Thymus (tissue), 14 donors: ENCODE results near the gene ZNF738. TPM values are rescaled to one million over a fixed set of nuclear protein-coding genes. Genes with fewer than 3 reads are reported as not detected.
"Not testable (repeated sequence)": the region's sequence is repeated elsewhere in the genome, so short reads cannot be mapped to it uniquely, and the experiment has no call there.

Experiments used
- DNase-seq, 9 donors: peaks; one replicate each; pipeline ENCODE4 v3.0.0-alpha.2; 2013; ENCODE audit warnings: low spot score in 9 of 9, low read depth in 6 of 9, missing footprints in 1 of 9
- H3K27ac ChIP-seq, 2 donors: one replicate each; pipeline ENCODE4 v1.5.1; 2013; ENCODE audit warnings: control low read depth in 1 of 2, low read depth in 1 of 2, low read length in 1 of 2, mild to moderate bottlenecking in 1 of 2, moderate library complexity in 1 of 2
- H3K27me3 ChIP-seq, 2 donors: one replicate each; pipeline ENCODE4 v1.5.1; 2013; ENCODE audit warnings: low read length in 1 of 2; ENCODE audit not compliant: control insufficient read depth in 2 of 2, insufficient read depth in 1 of 2
- H3K36me3 ChIP-seq, 2 donors: one replicate each; pipeline ENCODE4 v1.5.1; 2013; ENCODE audit warnings: low read length in 1 of 2, mild to moderate bottlenecking in 1 of 2, moderate library complexity in 1 of 2; ENCODE audit not compliant: control insufficient read depth in 2 of 2, insufficient read depth in 2 of 2
- H3K4me1 ChIP-seq, 2 donors: one replicate each; pipeline ENCODE4 v1.5.1; 2013; ENCODE audit warnings: low read length in 2 of 2; ENCODE audit not compliant: control insufficient read depth in 2 of 2, insufficient read depth in 2 of 2
- H3K4me3 ChIP-seq, 2 donors: one replicate each; pipeline ENCODE4 v1.5.1; 2013; ENCODE audit warnings: low read length in 2 of 2, control low read depth in 1 of 2, mild to moderate bottlenecking in 1 of 2
- H3K9me3 ChIP-seq, 2 donors: one replicate each; pipeline ENCODE4 v1.5.1; 2013; ENCODE audit warnings: low read length in 1 of 2, mild to moderate bottlenecking in 1 of 2; ENCODE audit not compliant: control insufficient read depth in 2 of 2, insufficient read depth in 1 of 2
- WGBS: extraction: QIAGEN DNeasy Blood & Tissue Kit; methylation state at CpG from one replicate; pipeline ENCODE4 v1.1.7; 2013; 5-methylcytosine and 5-hydroxymethylcytosine counted together
- long read RNA-seq, 10 donors: transcript quantifications; one replicate each; lab custom pipeline, GENCODE V29; 2026
- polyA plus RNA-seq: library from polyadenylated mRNA; stranded (reverse); fragments of 200-250 nt; gene quantifications from one replicate; pipeline ENCODE4 v1.2.3, GENCODE V29; 2013
- total RNA-seq: library from RNA; stranded (reverse); fragments of 120-200 nt; gene quantifications from one replicate; pipeline ENCODE4 v1.2.4, GENCODE V29; 2013
- donor health status: healthy.

ZNF738 gene
- total RNA-seq = 16.1 TPM
- 7.3 TPM for polyA plus RNA-seq
- long read RNA-seq, donor 1, partial matches to known transcripts = 0 of 1 reads
- long read RNA-seq, donor 1, other reads (novel, unspliced or antisense) = 0 of 1 reads
- long read RNA-seq, donor 2, partial matches to known transcripts = 82 of 88 reads
- long read RNA-seq, donor 2, other reads (novel, unspliced or antisense) = 0 of 88 reads
- long read RNA-seq, donor 3, partial matches to known transcripts = 27 of 31 reads
- long read RNA-seq, donor 3, other reads (novel, unspliced or antisense) = 0 of 31 reads
- long read RNA-seq, donor 4, partial matches to known transcripts = 0 of 4 reads
- long read RNA-seq, donor 4, other reads (novel, unspliced or antisense) = 0 of 4 reads
- long read RNA-seq, donor 5, transcript ZNF738-202 (5 exons, 1,142 nt) = major isoform, 15 of 50 reads
- long read RNA-seq, donor 5, partial matches to known transcripts = 32 of 50 reads
- long read RNA-seq, donor 5, other reads (novel, unspliced or antisense) = 0 of 50 reads
- long read RNA-seq, donor 6, partial matches to known transcripts = 0 of 5 reads
- long read RNA-seq, donor 6, other reads (novel, unspliced or antisense) = 0 of 5 reads
- long read RNA-seq, donor 7, transcript ZNF738-202 (5 exons, 1,142 nt) = major isoform, 8 of 19 reads
- long read RNA-seq, donor 7, partial matches to known transcripts = 9 of 19 reads
- long read RNA-seq, donor 7, other reads (novel, unspliced or antisense) = 0 of 19 reads
- long read RNA-seq, donor 8, partial matches to known transcripts = 0 of 1 reads
- long read RNA-seq, donor 8, other reads (novel, unspliced or antisense) = 0 of 1 reads
- long read RNA-seq, donor 9, partial matches to known transcripts = 15 of 23 reads
- long read RNA-seq, donor 9, other reads (novel, unspliced or antisense) = 6 of 23 reads
- long read RNA-seq, donor 10, partial matches to known transcripts = 0 of 7 reads
- long read RNA-seq, donor 10, other reads (novel, unspliced or antisense) = 0 of 7 reads

DNA sequence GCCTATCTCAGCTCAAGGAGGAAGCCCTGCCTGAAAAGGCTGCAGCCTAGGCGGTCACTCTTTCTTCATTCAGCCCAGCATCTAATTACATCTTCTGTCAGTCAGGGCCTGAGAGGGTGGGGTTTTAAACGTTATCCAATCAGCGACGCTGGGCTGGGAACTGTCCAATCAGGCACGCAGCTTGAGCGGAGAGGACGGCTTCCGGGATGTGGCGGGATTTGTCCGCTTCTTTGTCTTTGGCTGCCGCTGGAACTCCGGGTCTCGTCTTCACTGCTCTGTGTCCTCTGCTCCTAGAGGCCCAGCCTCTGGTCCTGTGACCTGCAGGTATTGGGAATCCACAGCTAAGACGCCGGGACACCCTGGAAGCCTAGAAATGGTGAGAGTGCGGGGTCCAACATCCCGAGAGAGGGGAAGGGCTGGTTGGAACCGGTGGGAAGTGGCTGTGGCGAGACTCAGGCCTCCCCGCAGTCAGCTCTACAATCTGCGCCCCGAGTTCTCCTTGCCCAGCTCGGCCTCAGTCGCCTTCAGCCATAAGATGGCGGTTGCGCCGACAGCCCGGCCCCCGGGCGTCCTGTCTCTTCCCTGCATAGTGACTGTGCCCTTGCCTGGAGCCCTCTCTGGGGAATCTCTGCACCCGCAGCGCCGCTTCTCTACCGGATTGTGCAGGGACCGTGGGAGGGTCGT lies at the start of gene ZNF738:
TSS of gene ZNF738 (plus strand) at position 233 of the 684 bp plus-strand sequence. CDS start at position 374, 141 bp downstream.
- Histone ChIP-seq H3K9me3 (peaks cover 2 to 6% of the 10 kb centered on the region in 2 donors), H3K27me3 (no peaks in the 10 kb centered on the region), H3K27ac (peak within 1 kb of the TSS; percentile 87 to 88), H3K4me1 (no peaks in the 10 kb centered on the region), H3K4me3 (peak within 1 kb of the TSS; percentile 67 to 82), H3K36me3 (peaks cover 10 to 13% of the 10 kb centered on the region in 2 donors)
- peak; percentile 74 to 93 (median 86) for DNase-seq
- under 1% methylated on average over 36 of the region's 36 CpGs for WGBS

DNA sequence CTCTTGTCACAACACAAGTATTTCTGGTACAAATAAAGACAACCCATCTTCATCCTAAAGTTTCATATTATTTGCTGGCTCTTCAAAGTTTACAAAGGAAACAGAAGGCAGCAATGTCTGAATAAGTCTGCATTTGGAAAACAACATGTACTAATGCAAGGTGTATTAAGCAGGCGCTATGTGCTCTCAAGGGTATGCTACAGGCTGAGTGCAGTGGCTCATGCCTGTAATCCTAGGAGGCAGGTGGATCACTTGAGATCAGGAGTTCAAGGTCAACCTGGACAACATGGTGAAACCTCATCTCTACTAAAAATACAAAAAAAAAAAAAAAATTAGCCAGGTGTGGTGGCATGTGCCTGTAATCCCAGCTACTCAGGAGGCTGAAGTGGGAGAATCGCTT lies 46.0 kb upstream of the ZNF738 start:
- H3K4me3 ChIP-seq, H3K36me3 ChIP-seq, H3K27ac ChIP-seq, H3K4me1 ChIP-seq, H3K27me3 ChIP-seq, H3K9me3 ChIP-seq, DNase-seq: not testable (repeated sequence)
- WGBS = over 99% methylated on average over 2 of the region's 2 CpGs

DNA sequence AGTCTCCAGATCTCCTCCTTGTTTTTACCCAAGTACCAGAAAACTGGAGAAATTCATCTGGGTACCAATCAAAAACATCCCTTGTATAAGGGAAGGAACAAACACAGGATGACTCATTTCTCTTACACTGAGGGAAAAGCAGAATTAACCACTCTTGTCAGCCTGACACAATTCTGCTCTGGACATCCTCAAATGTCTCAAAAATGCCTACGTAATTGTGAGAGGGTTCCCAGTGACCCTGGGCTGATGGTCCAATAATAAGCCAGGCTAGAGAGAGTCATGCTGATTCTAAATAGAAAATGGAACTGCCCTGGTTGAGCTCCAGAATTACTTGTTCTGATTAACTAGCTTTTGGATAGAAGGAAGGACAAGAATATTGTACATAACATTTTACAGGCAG lies 44.1 kb upstream of the ZNF738 start:
- no peaks in the 10 kb centered on the region for H3K27me3 ChIP-seq
- WGBS = 96% methylated on average over 1 of the region's 1 CpG
- DNase-seq = no peak
- peaks cover 2 to 3% of the 10 kb centered on the region in 2 donors for H3K36me3 ChIP-seq
- no peaks in the 10 kb centered on the region for H3K9me3 ChIP-seq
- H3K4me1 ChIP-seq = no peaks in the 10 kb centered on the region
- H3K4me3 ChIP-seq = no peak overlapping the region
- H3K27ac ChIP-seq = no peak overlapping the region

DNA sequence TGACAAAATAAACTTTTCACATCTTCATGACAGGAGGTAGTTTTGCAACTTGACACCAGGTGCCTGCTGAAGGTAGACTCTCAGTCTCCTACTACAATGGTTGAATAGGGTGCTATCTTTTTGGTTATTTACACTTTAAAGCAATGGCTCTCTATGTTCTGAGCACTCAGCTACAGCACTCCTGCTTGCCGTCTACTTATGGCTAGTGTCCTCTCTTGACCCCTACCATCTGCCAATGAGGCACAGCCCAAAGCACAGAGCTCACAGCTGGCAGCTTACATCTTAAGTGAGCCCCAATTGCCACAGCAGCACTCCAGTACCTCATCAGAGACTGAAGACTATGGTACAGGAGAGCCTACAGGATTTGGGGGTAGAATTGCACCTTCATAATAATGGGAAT lies 41.0 kb upstream of the ZNF738 start:
- WGBS = 100% methylated on average over 1 of the region's 1 CpG
- H3K36me3 ChIP-seq = peaks cover 0 to 2% of the 10 kb centered on the region in 2 donors
- H3K4me3 ChIP-seq = no peak overlapping the region
- no peaks in the 10 kb centered on the region for H3K4me1 ChIP-seq
- no peaks in the 10 kb centered on the region for H3K9me3 ChIP-seq
- no peak for DNase-seq
- no peaks in the 10 kb centered on the region for H3K27me3 ChIP-seq
- H3K27ac ChIP-seq = no peak overlapping the region

DNA sequence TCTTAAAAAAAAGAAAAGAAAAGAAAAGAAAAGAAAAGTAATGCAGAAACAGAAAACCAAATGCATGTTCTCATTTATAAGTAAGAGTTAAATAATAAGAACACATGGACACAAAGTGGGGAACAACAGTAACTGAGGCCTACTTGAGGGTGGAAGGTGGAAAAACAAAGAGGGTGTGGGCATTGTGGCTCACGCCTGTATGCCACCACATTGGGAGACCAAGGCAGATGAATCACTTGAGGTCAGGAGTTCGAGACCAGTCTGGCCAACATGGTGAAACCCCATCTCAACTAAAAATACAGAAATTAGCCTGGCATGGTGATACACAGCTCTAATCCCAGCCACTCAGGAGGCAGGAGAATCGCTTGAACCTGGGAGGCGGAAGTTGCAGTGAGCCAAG lies 37.7 kb upstream of the ZNF738 start:
- Histone ChIP-seq H3K4me3 (no peak overlapping the region), H3K9me3 (peaks cover 0 to 6% of the 10 kb centered on the region in 2 donors), H3K36me3 (peaks cover 0 to 4% of the 10 kb centered on the region in 2 donors), H3K27ac (no peak overlapping the region), H3K27me3 (no peaks in the 10 kb centered on the region), H3K4me1 (no peaks in the 10 kb centered on the region)
- 96% methylated on average over 4 of the region's 4 CpGs for WGBS
- DNase-seq = no peak

DNA sequence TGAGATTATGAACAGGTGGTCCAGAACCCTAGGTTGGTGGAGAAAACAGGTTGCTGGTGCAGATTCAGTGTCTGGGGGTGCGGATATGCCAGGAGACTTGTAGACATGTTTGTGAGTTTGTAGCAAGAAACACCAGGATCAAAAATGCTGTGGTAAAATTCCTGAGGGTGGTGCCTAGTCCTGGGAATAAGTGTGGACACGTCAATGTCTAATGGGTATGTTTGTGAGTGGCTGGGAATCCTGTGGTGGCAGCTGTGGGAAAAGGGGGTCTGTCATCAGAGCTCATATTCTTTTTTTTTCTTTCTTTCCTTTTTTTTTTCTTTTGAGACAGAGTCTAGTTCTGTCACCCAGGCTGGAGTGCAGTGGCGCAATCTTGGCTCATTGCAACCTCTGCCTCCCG lies 36.8 kb upstream of the ZNF738 start:
- no peak for DNase-seq
- peaks cover 5 to 7% of the 10 kb centered on the region in 2 donors for H3K36me3 ChIP-seq
- H3K4me1 ChIP-seq = no peaks in the 10 kb centered on the region
- peak overlapping the region in 1 of 2 donors; percentile 5 for H3K27ac ChIP-seq
- no peak overlapping the region for H3K4me3 ChIP-seq
- 98% methylated on average over 4 of the region's 4 CpGs for WGBS
- H3K27me3 ChIP-seq = no peaks in the 10 kb centered on the region
- peaks cover 0 to 6% of the 10 kb centered on the region in 2 donors for H3K9me3 ChIP-seq

DNA sequence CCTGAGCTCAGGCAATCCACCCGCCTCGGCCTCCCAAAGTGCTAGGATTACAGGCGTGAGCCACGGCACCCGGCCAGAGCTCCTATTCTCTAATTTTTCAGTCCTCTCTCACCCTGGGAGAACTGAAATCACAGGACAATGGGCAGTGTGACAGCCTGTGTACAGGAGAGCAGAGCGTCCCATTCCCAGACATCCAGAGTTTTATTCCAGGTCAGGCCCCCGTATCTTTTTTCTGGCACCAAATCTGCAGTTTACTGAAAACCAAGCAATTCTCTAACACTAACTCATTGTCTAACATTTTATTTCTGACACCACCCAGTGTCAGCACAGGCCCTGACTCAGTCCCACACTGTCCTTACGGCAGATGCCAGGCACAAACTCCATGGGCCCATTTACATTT lies 36.3 kb upstream of the ZNF738 start:
- H3K9me3 ChIP-seq = peaks cover 0 to 6% of the 10 kb centered on the region in 2 donors
- H3K36me3 ChIP-seq = peaks cover 5 to 7% of the 10 kb centered on the region in 2 donors
- no peaks in the 10 kb centered on the region for H3K27me3 ChIP-seq
- H3K27ac ChIP-seq = no peak overlapping the region
- DNase-seq = no peak
- WGBS = 94% methylated on average over 8 of the region's 8 CpGs
- no peaks in the 10 kb centered on the region for H3K4me1 ChIP-seq
- no peak overlapping the region for H3K4me3 ChIP-seq

DNA sequence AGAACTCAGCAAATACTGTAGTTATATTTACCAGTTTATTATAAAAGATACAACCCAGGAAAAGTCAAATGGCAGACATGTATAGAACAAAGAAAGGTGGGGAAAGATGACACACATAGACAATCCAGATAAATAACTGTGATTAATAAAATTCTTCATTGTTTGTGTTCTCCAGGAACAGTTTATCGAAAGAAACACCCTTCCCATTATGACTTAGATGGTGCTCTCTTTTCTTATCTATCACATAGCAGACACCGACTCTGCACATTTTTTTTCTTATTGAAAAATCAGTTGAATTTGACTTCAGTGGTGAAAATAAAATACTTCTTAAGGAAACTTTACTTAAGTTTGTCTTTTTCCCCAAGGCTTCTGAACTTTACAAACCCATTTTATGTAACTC lies 35.8 kb upstream of the ZNF738 start:
- no peaks in the 10 kb centered on the region for H3K4me1 ChIP-seq
- no peak overlapping the region for H3K4me3 ChIP-seq
- H3K9me3 ChIP-seq = peaks cover 0 to 6% of the 10 kb centered on the region in 2 donors
- WGBS = 98% methylated on average over 2 of the region's 2 CpGs
- H3K27ac ChIP-seq = no peak overlapping the region
- no peak for DNase-seq
- H3K27me3 ChIP-seq = no peaks in the 10 kb centered on the region
- H3K36me3 ChIP-seq = peaks cover 5% of the 10 kb centered on the region in 2 donors
